ENCODE data around the gene HOXD12. TPM values are rescaled to one million over a fixed set of nuclear protein-coding genes. Genes with fewer than 3 reads are reported as not detected.

HOXD12 gene
- total RNA-seq, 2 donors from 2014 or later = not detected

DNA sequence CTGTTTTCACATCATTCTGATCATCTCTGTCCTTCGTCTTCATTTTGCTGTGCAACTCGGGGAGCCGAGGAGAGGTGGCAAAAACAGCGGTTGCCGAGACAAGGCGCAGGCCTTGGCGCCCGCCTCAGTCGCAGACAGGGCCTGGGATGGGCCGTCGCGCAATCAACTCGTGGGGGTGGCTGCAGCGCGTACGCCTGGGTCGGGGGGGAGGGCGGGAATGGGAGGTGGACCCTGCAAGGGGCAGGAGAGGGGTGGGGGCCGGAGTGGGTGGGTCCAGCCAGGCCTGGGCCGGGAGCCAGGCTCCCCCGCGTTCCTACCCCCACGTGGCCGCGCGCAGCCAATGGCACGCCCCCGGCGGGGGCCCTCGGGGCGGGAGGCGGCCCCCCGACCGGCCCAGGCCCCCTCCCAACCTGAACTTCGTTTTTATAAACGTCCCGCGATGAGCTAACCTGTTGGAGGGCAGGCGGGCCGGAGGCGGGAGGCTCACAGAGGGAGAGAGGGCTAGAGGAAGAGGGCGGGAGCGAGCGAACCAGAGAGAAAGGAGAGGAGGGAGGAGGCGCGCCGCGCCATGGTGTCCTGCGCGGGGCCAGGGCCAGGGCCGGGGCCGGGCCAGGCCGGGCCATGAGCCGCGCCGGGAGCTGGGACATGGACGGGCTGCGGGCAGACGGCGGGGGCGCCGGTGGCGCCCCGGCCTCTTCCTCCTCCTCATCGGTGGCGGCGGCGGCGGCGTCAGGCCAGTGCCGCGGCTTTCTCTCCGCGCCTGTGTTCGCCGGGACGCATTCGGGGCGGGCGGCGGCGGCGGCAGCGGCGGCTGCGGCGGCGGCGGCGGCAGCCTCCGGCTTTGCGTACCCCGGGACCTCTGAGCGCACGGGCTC, 7.1 kb upstream of the HOXD12 start, which contains the start of gene HOXD13:
HOXD13 (plus strand) TSS at position 452 of the 875 bp plus-strand sequence; CDS start at position 622, 170 bp downstream.
- Histone ChIP-seq H3K9ac (ENCODE audit: low read depth in 2 of 2, low read length in 2 of 2) (no peak within 1 kb of the TSS), H3K36me3 (no peaks in the 10 kb centered on the region), H3K4me1 (peaks cover 8% of the 10 kb centered on the region), H3K9me3 (no peaks in the 10 kb centered on the region), H3K4me3 (peak within 1 kb of the TSS; percentile 39), H3K27me3 (peaks cover 99% of the 10 kb centered on the region), H3K27ac (peak within 1 kb of the TSS; percentile 24)
- no peak for DNase-seq
- intact Hi-C loops (cut with DNase I) = no loop called here
- TF ChIP-seq CTCF (IDR thresholded peaks at IDR 0.05) = no peak

DNA sequence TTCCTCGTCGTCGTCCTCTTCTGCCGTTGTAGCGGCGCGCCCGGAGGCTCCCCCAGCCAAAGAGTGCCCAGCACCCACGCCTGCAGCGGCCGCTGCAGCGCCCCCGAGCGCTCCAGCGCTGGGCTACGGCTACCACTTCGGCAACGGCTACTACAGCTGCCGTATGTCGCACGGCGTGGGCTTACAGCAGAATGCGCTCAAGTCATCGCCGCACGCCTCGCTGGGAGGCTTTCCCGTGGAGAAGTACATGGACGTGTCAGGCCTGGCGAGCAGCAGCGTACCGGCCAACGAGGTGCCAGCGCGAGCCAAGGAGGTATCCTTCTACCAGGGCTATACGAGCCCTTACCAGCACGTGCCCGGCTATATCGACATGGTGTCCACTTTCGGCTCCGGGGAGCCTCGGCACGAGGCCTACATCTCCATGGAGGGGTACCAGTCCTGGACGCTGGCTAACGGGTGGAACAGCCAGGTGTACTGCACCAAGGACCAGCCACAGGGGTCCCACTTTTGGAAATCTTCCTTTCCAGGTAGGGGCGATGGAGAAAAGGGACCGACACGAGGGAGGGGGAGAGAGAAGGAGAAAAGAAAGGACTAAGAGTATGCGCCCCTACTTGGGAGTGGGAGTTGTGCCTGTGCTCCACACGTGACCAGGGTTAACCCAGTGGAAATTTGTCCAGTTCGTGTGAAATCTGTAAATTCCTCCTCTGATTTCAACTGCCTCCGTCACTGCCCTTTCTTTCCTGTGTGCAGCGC, 6.3 kb upstream of the HOXD12 start:
- Histone ChIP-seq H3K4me1 (peaks cover 4% of the 10 kb centered on the region), H3K36me3 (no peaks in the 10 kb centered on the region), H3K4me3 (peak overlapping the region; percentile 39), H3K27me3 (peaks cover 99% of the 10 kb centered on the region), H3K9ac (ENCODE audit: low read depth in 2 of 2, low read length in 2 of 2) (no peak overlapping the region), H3K27ac (peak overlapping the region; percentile 24), H3K9me3 (no peaks in the 10 kb centered on the region)
- intact Hi-C loops (cut with DNase I) = no loop called here
- no peak for TF ChIP-seq CTCF (IDR thresholded peaks at IDR 0.05)
- DNase-seq = no peak

GRCh38 chr2:176093898-176094249, 5.7 kb upstream of the HOXD12 start:
- Histone ChIP-seq H3K9ac (ENCODE audit: low read depth in 2 of 2, low read length in 2 of 2) (no peak overlapping the region), H3K36me3 (no peaks in the 10 kb centered on the region), H3K27ac (no peak overlapping the region), H3K4me3 (no peak overlapping the region), H3K9me3 (no peaks in the 10 kb centered on the region), H3K4me1 (peaks cover 4% of the 10 kb centered on the region), H3K27me3 (peaks cover 99% of the 10 kb centered on the region)
- DNase-seq = no peak
- TF ChIP-seq CTCF (IDR thresholded peaks at IDR 0.05) = no peak
- intact Hi-C loops (cut with DNase I) = no loop called here

DNA sequence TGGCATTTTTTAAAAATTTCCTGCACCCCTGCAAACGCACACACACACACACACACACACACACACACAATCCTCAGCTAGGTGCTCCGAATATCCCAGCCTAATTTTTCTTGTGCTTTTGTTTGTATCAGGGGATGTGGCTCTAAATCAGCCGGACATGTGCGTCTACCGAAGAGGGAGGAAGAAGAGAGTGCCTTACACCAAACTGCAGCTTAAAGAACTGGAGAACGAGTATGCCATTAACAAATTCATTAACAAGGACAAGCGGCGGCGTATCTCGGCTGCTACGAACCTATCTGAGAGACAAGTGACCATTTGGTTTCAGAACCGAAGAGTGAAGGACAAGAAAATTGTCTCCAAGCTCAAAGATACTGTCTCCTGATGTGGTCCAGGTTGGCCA, 5.2 kb upstream of the HOXD12 start:
- Histone ChIP-seq H3K27me3 (peaks cover 99% of the 10 kb centered on the region), H3K4me3 (no peak overlapping the region), H3K27ac (no peak overlapping the region), H3K9ac (ENCODE audit: low read depth in 2 of 2, low read length in 2 of 2) (no peak overlapping the region), H3K4me1 (peaks cover 4% of the 10 kb centered on the region), H3K36me3 (no peaks in the 10 kb centered on the region), H3K9me3 (no peaks in the 10 kb centered on the region)
- DNase-seq = no peak
- no peak for TF ChIP-seq CTCF (IDR thresholded peaks at IDR 0.05)
- intact Hi-C loops (cut with DNase I) = no loop called here

GRCh38 chr2:176095421-176095820, 4.2 kb upstream of the HOXD12 start:
- intact Hi-C loops (cut with DNase I) = no loop called here
- peaks cover 99% of the 10 kb centered on the region for H3K27me3 ChIP-seq
- TF ChIP-seq CTCF (IDR thresholded peaks at IDR 0.05) = no peak
- no peak overlapping the region for H3K4me3 ChIP-seq
- peaks cover 4% of the 10 kb centered on the region for H3K4me1 ChIP-seq
- H3K36me3 ChIP-seq = no peaks in the 10 kb centered on the region
- no peak overlapping the region for H3K27ac ChIP-seq
- H3K9ac ChIP-seq (ENCODE audit: low read depth in 2 of 2, low read length in 2 of 2) = no peak overlapping the region
- peak; percentile 9 for DNase-seq
- H3K9me3 ChIP-seq = no peaks in the 10 kb centered on the region
